GM12872 (cell line): ENCODE data around the gene FEZF2.

Source experiments
- TF ChIP-seq, protein P1 (sequence below): IDR thresholded peaks from 3 replicates; pipeline ENCODE4 v1.5.1; 2011; ENCODE audit warnings: low read depth, mild to moderate bottlenecking, low read length, moderate library complexity; ENCODE audit not compliant: insufficient read depth

The FEZF2 gene

DNA sequence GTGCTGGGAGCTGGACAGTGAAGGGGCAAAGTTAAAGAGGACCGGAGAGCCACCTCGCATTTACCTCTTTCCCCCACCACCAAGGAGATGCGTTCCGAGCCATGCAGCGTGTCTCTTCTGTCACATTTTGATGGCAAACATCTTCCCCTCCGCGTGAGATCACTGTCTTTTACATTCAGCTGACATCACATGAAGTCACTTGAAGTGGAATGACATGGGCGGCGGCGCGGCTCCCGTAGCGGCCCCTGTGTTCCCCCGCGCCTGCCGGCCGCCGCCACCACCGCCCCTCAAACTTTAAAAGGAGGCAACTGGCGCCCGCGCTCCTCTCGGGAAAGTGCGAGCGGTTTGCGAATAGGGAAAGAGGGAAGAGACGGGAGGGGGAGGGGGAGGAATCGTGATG, at the start of gene FEZF2:
Gene FEZF2, minus strand, starts transcription at position 336 of the 400 bp plus-strand sequence. CDS start 682 bp downstream, outside the sequence.
- TF ChIP-seq, protein P1, sequence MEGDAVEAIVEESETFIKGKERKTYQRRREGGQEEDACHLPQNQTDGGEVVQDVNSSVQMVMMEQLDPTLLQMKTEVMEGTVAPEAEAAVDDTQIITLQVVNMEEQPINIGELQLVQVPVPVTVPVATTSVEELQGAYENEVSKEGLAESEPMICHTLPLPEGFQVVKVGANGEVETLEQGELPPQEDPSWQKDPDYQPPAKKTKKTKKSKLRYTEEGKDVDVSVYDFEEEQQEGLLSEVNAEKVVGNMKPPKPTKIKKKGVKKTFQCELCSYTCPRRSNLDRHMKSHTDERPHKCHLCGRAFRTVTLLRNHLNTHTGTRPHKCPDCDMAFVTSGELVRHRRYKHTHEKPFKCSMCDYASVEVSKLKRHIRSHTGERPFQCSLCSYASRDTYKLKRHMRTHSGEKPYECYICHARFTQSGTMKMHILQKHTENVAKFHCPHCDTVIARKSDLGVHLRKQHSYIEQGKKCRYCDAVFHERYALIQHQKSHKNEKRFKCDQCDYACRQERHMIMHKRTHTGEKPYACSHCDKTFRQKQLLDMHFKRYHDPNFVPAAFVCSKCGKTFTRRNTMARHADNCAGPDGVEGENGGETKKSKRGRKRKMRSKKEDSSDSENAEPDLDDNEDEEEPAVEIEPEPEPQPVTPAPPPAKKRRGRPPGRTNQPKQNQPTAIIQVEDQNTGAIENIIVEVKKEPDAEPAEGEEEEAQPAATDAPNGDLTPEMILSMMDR, result no peak

DNA sequence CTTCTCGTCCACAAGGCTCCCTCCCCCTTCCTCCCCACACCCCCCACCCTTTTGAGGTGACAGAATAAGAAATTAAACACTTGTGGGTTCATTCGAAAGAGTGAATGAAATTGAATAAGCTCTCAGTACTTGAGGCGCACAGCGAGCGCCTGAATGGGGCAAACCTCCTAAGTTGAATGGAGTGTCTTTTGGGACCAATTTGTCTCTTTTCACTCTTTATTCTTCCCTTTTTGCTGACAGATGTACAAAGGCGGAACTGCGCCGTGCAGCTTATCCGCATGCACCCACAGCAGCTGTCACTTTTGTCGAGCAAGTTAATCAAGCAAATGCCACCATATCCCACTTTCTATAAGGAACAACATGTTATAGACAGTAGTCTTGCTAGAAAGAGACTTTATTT, 47.9 kb upstream of the FEZF2 start:
- TF ChIP-seq, protein P1, result no peak

DNA sequence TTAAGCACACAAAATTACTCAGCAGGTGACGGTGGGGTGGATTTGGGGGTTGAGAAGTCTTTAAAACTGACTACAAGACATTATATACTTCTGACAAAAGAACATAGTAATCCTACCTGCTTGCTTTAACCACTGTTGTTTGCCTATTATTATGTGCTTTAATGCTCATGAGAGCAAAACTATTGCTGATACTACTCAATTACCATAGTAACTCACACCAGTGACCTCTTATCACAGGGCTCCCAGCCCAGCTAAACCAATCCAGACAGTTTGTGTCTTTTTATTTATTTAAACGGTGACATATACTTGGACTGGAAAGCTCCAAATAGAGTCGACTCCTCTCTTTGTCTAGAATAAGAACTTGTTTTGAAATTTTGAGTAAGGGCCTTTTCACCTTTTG, 42.8 kb upstream of the FEZF2 start:
- TF ChIP-seq, protein P1, result no peak

DNA sequence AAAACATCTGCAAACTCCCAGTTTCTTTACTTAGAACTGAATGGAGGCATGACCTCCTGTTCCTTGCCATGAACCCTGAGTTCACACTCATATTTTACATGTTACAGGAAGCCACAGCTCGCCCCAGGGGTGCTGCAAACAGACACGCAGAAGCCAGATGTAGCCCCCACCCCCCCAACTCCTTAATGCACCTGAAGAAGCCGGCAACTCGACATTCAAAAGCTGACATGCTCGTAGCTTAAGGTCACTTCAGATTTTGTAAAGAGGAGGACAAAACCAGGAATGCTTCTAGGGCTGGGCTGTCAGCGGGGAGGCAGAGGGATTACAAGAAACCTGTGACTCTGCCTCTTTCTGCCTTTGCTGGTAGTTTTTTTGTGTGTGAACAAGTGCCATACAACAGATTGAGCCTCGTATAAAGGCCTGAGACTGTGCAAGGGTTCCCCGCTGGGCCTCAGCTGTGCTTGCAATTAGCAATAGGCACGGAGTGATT, 42.0 kb upstream of the FEZF2 start:
- TF ChIP-seq, protein P1, result no peak

DNA sequence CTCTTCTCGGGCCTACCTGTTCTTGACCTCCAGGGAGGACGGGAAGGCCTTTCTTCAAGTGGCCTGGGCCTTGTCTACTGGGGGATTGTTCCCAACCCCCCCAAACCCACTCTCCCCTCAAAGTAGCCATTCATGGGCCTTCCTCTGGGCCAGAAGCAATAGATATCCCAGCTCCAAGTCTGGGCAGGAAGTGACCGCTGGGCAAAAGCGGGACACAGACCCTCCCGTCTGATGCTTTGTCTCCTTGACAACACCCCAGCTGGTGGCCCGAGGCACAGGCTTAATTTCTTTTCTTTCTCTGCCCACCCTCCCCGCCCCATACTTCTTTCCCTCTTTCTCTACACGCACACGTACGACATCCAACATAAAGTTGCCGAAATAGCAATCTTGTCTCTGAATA, 41.4 kb upstream of the FEZF2 start:
- TF ChIP-seq, protein P1, result no peak

DNA sequence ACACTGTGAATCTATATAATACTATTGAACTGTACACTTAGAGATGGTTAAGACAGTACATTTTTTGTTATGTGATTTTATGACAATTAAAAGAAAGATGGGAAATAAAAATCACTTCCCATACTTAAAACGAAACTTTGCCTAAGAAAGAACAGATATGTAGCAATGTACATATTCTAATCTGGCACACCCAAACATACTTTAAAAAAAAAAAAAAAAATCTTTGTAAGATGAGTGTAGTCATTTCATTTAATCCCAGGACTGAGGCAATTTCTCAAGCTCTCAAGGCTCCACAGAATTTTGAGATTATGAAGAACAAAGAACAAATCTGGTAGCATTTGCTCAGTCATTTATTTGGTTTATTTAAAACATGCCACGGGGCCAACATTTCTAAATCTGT, 40.3 kb upstream of the FEZF2 start:
- TF ChIP-seq, protein P1, result no peak

DNA sequence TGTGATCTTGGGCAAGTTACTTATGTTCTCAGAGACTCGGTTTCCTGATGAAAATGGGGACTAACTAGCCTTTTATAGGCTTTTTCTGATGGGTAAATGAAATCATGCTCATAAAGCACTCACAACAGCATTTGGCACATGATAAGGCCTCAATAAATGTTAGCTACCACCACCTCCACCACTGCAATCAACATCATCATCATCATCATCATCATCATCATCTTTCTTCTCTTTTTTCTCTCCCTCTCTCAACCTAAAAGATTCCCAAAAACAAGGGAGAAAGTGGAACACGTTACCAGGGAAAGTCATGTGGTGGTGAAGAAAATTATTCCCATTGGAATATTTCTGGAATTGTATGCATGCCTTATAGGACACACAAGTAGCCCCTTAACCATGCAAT, 33.6 kb upstream of the FEZF2 start:
- TF ChIP-seq, protein P1, result no peak
